Body of pancreas (tissue), 4 donors: ENCODE measurements around the gene VTA1. TPM values are rescaled to one million over a fixed set of nuclear protein-coding genes. Genes with fewer than 3 reads are reported as not detected.
"Not testable (repeated sequence)": the region's sequence is repeated elsewhere in the genome, so short reads cannot be mapped to it uniquely, and the experiment has no call there.

Experiments used
- ATAC-seq: fragments of 150-250 bp; one replicate; pipeline ENCODE4 v1.9.1; 2016
- DNase-seq, 4 donors: peaks; one replicate each; pipeline ENCODE4 v3.0.0-alpha.2; 2019
- H3K27ac ChIP-seq, 4 donors: fragments of 200-600 bp; sonication (generic); 1 replicate in 3 of 4; 2 replicates in 1 of 4; pipeline versions ENCODE4 v1.5.1 to v1.6.1; 2016 to 2019; ENCODE audit warnings: mild to moderate bottlenecking in 1 of 4, mixed read lengths in 1 of 4, moderate library complexity in 1 of 4
- H3K27me3 ChIP-seq, 2 donors: fragments of 200-600 bp; sonication (generic); one replicate each; pipeline ENCODE4 v1.6.0; 2016; ENCODE audit warnings: mild to moderate bottlenecking in 1 of 2
- H3K36me3 ChIP-seq, 2 donors: fragments of 200-600 bp; sonication (generic); replicated peaks in 1 of 2; 2 replicates each; pipeline ENCODE4 v1.5.1; 2016; ENCODE audit warnings: low read depth in 2 of 2; ENCODE audit not compliant: insufficient read depth in 1 of 2
- H3K4me1 ChIP-seq: fragments of 200-600 bp; sonication (generic); one replicate; pipeline ENCODE4 v1.6.0; 2016
- H3K4me3 ChIP-seq, 2 donors: fragments of 200-600 bp; sonication (generic); 1 replicate in 1 of 2; 2 replicates in 1 of 2; pipeline ENCODE4 v1.5.1; 2016 to 2019
- H3K9me3 ChIP-seq, 3 donors: fragments of 200-600 bp; sonication (generic); 1 replicate in 2 of 3; 2 replicates in 1 of 3; pipeline ENCODE4 v1.5.1; 2016
- POLR2A ChIP-seq, 3 donors: fragments of 450-650 bp; IDR thresholded peaks; one replicate each; pipeline ENCODE4 v1.6.1; 2016; ENCODE audit warnings: antibody characterized with exemption in 3 of 3, mild to moderate bottlenecking in 2 of 3
- WGBS, 2 donors: methylation state at CpG; one replicate each; pipeline ENCODE4 v1.1.5; 2017; 5-methylcytosine and 5-hydroxymethylcytosine counted together
- intact Hi-C: fragments of 100-400 bp; cut with DNase I; formaldehyde crosslinking; loops from one replicate; pipeline ENCODE4 v1.15.1; 2023
- total RNA-seq, 2 donors: library from RNA; depleted of rRNA; stranded (reverse); fragments of >200 nt; gene quantifications; one replicate each; pipeline ENCODE4 v1.1.0, GENCODE V29; 2016
- TF ChIP-seq, protein P1 (sequence below), 7 experiments: fragments of 450-650 bp in 4 of 7; fragments of 200-600 bp in 3 of 7; sonication (generic) in 3 of 7; IDR thresholded peaks; one replicate each; pipeline ENCODE4 v1.5.1; 2016 to 2019; ENCODE audit warnings: antibody characterized with exemption in 7 of 7

VTA1 gene
- total RNA-seq, 2 donors from 2014 or later: 5.9 to 11.9 TPM

- WGBS, 2 donors: 57 to 85% methylated on average over 3 of the region's 3 CpGs
- no peak for ATAC-seq
Measured at GRCh38 chr6:142155091-142155490, 8.0 kb downstream of the VTA1 start.

GRCh38 chr6:142155895-142156757, 9.1 kb downstream of the VTA1 start:
- Histone ChIP-seq H3K4me3 (no peak overlapping the region), H3K4me1 (peaks cover 3% of the 10 kb centered on the region), H3K27me3 (no peaks in the 10 kb centered on the region), H3K36me3 (no peaks in the 10 kb centered on the region), H3K27ac (no peak overlapping the region), H3K9me3 (no peaks in the 10 kb centered on the region)
- intact Hi-C loops: loop anchor here (10.0 kb wide), 1 partner anchor 229 kb away; no protein-coding TSS in a partner anchor
- TF ChIP-seq POLR2A (IDR thresholded peaks at IDR 0.05): no peak
- TF ChIP-seq, protein P1, sequence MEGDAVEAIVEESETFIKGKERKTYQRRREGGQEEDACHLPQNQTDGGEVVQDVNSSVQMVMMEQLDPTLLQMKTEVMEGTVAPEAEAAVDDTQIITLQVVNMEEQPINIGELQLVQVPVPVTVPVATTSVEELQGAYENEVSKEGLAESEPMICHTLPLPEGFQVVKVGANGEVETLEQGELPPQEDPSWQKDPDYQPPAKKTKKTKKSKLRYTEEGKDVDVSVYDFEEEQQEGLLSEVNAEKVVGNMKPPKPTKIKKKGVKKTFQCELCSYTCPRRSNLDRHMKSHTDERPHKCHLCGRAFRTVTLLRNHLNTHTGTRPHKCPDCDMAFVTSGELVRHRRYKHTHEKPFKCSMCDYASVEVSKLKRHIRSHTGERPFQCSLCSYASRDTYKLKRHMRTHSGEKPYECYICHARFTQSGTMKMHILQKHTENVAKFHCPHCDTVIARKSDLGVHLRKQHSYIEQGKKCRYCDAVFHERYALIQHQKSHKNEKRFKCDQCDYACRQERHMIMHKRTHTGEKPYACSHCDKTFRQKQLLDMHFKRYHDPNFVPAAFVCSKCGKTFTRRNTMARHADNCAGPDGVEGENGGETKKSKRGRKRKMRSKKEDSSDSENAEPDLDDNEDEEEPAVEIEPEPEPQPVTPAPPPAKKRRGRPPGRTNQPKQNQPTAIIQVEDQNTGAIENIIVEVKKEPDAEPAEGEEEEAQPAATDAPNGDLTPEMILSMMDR (IDR thresholded peaks at IDR 0.05): peak in 6 of 7 experiments; percentile 29 to 49 (median 42)
- WGBS, 2 donors: 21 to 27% methylated on average over 5 of the region's 5 CpGs
- DNase-seq (no peak), ATAC-seq (peak; percentile 56)

More at GRCh38 chr6:142155091-142155490, 8.0 kb downstream of the VTA1 start:
- intact Hi-C loops: loop anchor here (10.0 kb wide), 1 partner anchor 230 kb away; no protein-coding TSS in a partner anchor
- no peaks in the 10 kb centered on the region for H3K4me1 ChIP-seq
- no peak overlapping the region for H3K4me3 ChIP-seq
- TF ChIP-seq, protein P1 (IDR thresholded peaks at IDR 0.05): no peak
- no peak for TF ChIP-seq POLR2A (IDR thresholded peaks at IDR 0.05)
- no peaks in the 10 kb centered on the region for H3K27me3 ChIP-seq
- H3K36me3 ChIP-seq: no peaks in the 10 kb centered on the region
- DNase-seq: no peak
- H3K9me3 ChIP-seq: no peaks in the 10 kb centered on the region
- no peak overlapping the region for H3K27ac ChIP-seq

GRCh38 chr6:142156758-142157068, 9.7 kb downstream of the VTA1 start:
- WGBS, 2 donors: 83 to 86% methylated on average over 4 of the region's 4 CpGs
- not testable (repeated sequence) for DNase-seq, H3K27me3 ChIP-seq, H3K4me1 ChIP-seq, H3K36me3 ChIP-seq, H3K27ac ChIP-seq, H3K9me3 ChIP-seq, ATAC-seq, H3K4me3 ChIP-seq
- intact Hi-C loops: loop anchor here (10.0 kb wide), 1 partner anchor 228 kb away; no protein-coding TSS in a partner anchor

DNA sequence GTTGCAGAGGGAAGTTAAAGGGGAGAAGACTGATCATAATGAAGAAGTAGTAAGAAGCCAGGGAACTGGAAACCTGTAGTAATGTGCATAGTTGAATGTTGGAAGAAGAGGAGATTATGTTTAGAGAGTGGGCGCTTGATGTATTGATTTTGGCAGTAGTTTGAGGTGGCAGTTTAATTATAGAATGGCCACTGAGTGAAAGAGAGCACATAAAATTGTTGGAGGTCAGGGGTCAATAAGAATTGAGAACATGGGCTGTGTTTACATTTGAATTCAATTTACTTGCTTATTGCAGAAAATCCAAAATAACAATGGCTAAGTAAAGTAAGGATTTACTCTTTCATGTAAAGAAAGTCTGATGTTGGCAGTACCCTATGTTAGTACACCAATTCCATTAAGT, 15.7 kb downstream of the VTA1 start:
- 16 to 30% methylated on average over 1 of the region's 1 CpG for WGBS, 2 donors
- no peak for TF ChIP-seq POLR2A (IDR thresholded peaks at IDR 0.05)
- TF ChIP-seq, protein P1 (IDR thresholded peaks at IDR 0.05): no peak
- Histone ChIP-seq H3K27ac (no peak overlapping the region), H3K4me1 (peaks cover 18% of the 10 kb centered on the region), H3K9me3 (no peaks in the 10 kb centered on the region), H3K4me3 (no peak overlapping the region), H3K27me3 (no peaks in the 10 kb centered on the region), H3K36me3 (peaks cover 0 to 3% of the 10 kb centered on the region in 2 donors)
- DNase-seq (no peak), ATAC-seq (no peak)
- intact Hi-C loops: no loop called here

GRCh38 chr6:142165227-142165626, 18.2 kb downstream of the VTA1 start:
- peaks cover 0 to 6% of the 10 kb centered on the region in 2 donors for H3K36me3 ChIP-seq
- H3K4me3 ChIP-seq: no peak overlapping the region
- H3K27me3 ChIP-seq: no peaks in the 10 kb centered on the region
- DNase-seq (no peak), ATAC-seq (no peak)
- peaks cover 18% of the 10 kb centered on the region for H3K4me1 ChIP-seq
- no peak overlapping the region for H3K27ac ChIP-seq
- 83 to 84% methylated on average over 4 of the region's 4 CpGs for WGBS, 2 donors
- intact Hi-C loops: no loop called here
- H3K9me3 ChIP-seq: no peaks in the 10 kb centered on the region
- TF ChIP-seq POLR2A (IDR thresholded peaks at IDR 0.05): no peak
- TF ChIP-seq, protein P1 (IDR thresholded peaks at IDR 0.05): no peak
